ENCODE measurements around the gene CYRIA. TPM values are rescaled to one million over a fixed set of nuclear protein-coding genes. Genes with fewer than 3 reads are reported as not detected.

The CYRIA gene
- total RNA-seq, 2 donors from 2014 or later = 1.7 to 2.8 TPM

GRCh38 chr2:16653799-16654198 is 11.8 kb downstream of the CYRIA start:
- Histone ChIP-seq H3K36me3 (no peaks in the 10 kb centered on the region), H3K4me1 (peaks cover 0 to 64% of the 10 kb centered on the region in 2 donors), H3K9me3 (no peaks in the 10 kb centered on the region), H3K27me3 (no peaks in the 10 kb centered on the region), H3K4me3 (no peak overlapping the region), H3K27ac (peak overlapping the region in 1 of 2 donors; percentile 42)
- no peak for TF ChIP-seq CTCF (IDR thresholded peaks at IDR 0.05)
- DNase-seq (ENCODE audit: low spot score) = peak; percentile 58

GRCh38 chr2:16653083-16653375 is 12.6 kb downstream of the CYRIA start:
- no peaks in the 10 kb centered on the region for H3K27me3 ChIP-seq
- H3K27ac ChIP-seq = peak overlapping the region; percentile 42 to 60
- DNase-seq (ENCODE audit: low spot score) = peak; percentile 59
- H3K4me3 ChIP-seq = no peak overlapping the region
- H3K36me3 ChIP-seq = no peaks in the 10 kb centered on the region
- TF ChIP-seq CTCF (IDR thresholded peaks at IDR 0.05) = no peak
- no peaks in the 10 kb centered on the region for H3K9me3 ChIP-seq
- peaks cover 0 to 57% of the 10 kb centered on the region in 2 donors for H3K4me1 ChIP-seq

GRCh38 chr2:16652296-16653082 is 13.1 kb downstream of the CYRIA start:
- Histone ChIP-seq H3K27ac (peak overlapping the region; percentile 42 to 60), H3K4me3 (no peak overlapping the region)
- TF ChIP-seq CTCF (IDR thresholded peaks at IDR 0.05) = no peak

GRCh38 chr2:16650287-16651249 is 15.1 kb downstream of the CYRIA start:
- Histone ChIP-seq H3K4me3 (peak overlapping the region in 1 of 2 donors; percentile 15), H3K27ac (peak overlapping the region; percentile 26 to 36), H3K9me3 (no peaks in the 10 kb centered on the region), H3K27me3 (no peaks in the 10 kb centered on the region), H3K4me1 (peaks cover 0 to 36% of the 10 kb centered on the region in 2 donors), H3K36me3 (no peaks in the 10 kb centered on the region)
- no peak for TF ChIP-seq CTCF (IDR thresholded peaks at IDR 0.05)
- DNase-seq (ENCODE audit: low spot score) = no peak

More at GRCh38 chr2:16652296-16653082, 13.1 kb downstream of the CYRIA start:
- H3K4me1 ChIP-seq = peaks cover 0 to 53% of the 10 kb centered on the region in 2 donors
- H3K36me3 ChIP-seq = no peaks in the 10 kb centered on the region
- H3K9me3 ChIP-seq = no peaks in the 10 kb centered on the region
- DNase-seq (ENCODE audit: low spot score) = peak; percentile 60
- H3K27me3 ChIP-seq = no peaks in the 10 kb centered on the region

GRCh38 chr2:16649353-16650286 is 16.0 kb downstream of the CYRIA start:
- no peak for TF ChIP-seq CTCF (IDR thresholded peaks at IDR 0.05)
- H3K36me3 ChIP-seq = no peaks in the 10 kb centered on the region
- H3K27me3 ChIP-seq = no peaks in the 10 kb centered on the region
- H3K4me1 ChIP-seq = peaks cover 0 to 30% of the 10 kb centered on the region in 2 donors
- H3K27ac ChIP-seq = no peak overlapping the region
- no peaks in the 10 kb centered on the region for H3K9me3 ChIP-seq
- DNase-seq (ENCODE audit: low spot score) = no peak
- H3K4me3 ChIP-seq = no peak overlapping the region
